H1 (cell line): Measurements from ENCODE around the gene LIN37. TPM values are rescaled to one million over a fixed set of nuclear protein-coding genes. Genes with fewer than 3 reads are reported as not detected.
A peak's percentile ranks its signal among the peaks of the same experiment; 100 is the strongest.

Experiments used
- BACH1 ChIP-seq: IDR thresholded peaks from 2 replicates; pipeline ENCODE4 v1.6.1; 2012; ENCODE audit warnings: low read length, improper control_type of control experiment
- CHD2 ChIP-seq: IDR thresholded peaks from 2 replicates; pipeline ENCODE4 v1.6.1; 2012; ENCODE audit warnings: low read length, improper control_type of control experiment
- CREB1 ChIP-seq: IDR thresholded peaks from 2 replicates; pipeline ENCODE4 v1.6.1; 2012; ENCODE audit warnings: inconsistent platforms
- CTCF ChIP-seq, 3 experiments: IDR thresholded peaks; 1 replicate in 2 of 3; 2 replicates in 1 of 3; pipeline versions ENCODE4 v1.5.1 to v1.6.1; 2011; ENCODE audit warnings: low read length in 3 of 3, mild to moderate bottlenecking in 3 of 3, inconsistent platforms in 2 of 3, low read depth in 1 of 3, moderate library complexity in 1 of 3; ENCODE audit not compliant: insufficient read depth in 1 of 3; ENCODE audit errors: control extremely low read depth in 1 of 3
- KDM4A ChIP-seq: IDR thresholded peaks from one replicate; pipeline ENCODE4 v1.7.1; 2012; ENCODE audit warnings: low read depth, mild to moderate bottlenecking, moderate library complexity, low read length, inconsistent platforms; ENCODE audit not compliant: severe bottlenecking
- MAFK ChIP-seq: IDR thresholded peaks from 2 replicates; pipeline ENCODE4 v1.6.1; 2012; ENCODE audit warnings: low read depth, mild to moderate bottlenecking, improper control_type of control experiment, low read length
- MAX ChIP-seq: IDR thresholded peaks from 2 replicates; pipeline ENCODE4 v1.6.1; 2012; ENCODE audit warnings: inconsistent platforms
- POLR2AphosphoS5 ChIP-seq: IDR thresholded peaks from 2 replicates; pipeline ENCODE4 v1.6.1; 2011; ENCODE audit warnings: low read depth, low read length
- POU5F1 ChIP-seq: IDR thresholded peaks from 2 replicates; pipeline ENCODE4 v1.6.1; 2011; ENCODE audit warnings: low read depth, mild to moderate bottlenecking, low read length, moderate library complexity
- RBBP5 ChIP-seq: IDR thresholded peaks from 2 replicates; pipeline ENCODE4 v1.7.1; 2012; ENCODE audit warnings: low read depth, mild to moderate bottlenecking, inconsistent platforms, low read length, moderate library complexity, borderline replicate concordance
- RFX5 ChIP-seq: IDR thresholded peaks from 2 replicates; pipeline ENCODE4 v1.6.1; 2011; ENCODE audit warnings: low read depth, low read length, improper control_type of control experiment, borderline replicate concordance
- RXRA ChIP-seq: IDR thresholded peaks from 2 replicates; pipeline ENCODE4 v1.6.1; 2011; ENCODE audit warnings: low read depth, mild to moderate bottlenecking, low read length, moderate library complexity; ENCODE audit not compliant: insufficient read depth
- SIN3A ChIP-seq, 2 experiments: IDR thresholded peaks in 1 of 2; conservative IDR thresholded peaks in 1 of 2; 2 replicates each; pipeline ENCODE4 v1.6.1; 2011 to 2012; ENCODE audit warnings: low read length in 2 of 2, improper control_type of control experiment in 1 of 2, low read depth in 1 of 2, mild to moderate bottlenecking in 1 of 2
- SIRT6 ChIP-seq: IDR thresholded peaks from one replicate; pipeline ENCODE4 v1.7.1; 2012; ENCODE audit warnings: low read length, inconsistent platforms
- SRF ChIP-seq: IDR thresholded peaks from 2 replicates; pipeline ENCODE4 v1.6.1; 2011; ENCODE audit warnings: mild to moderate bottlenecking, low read depth, low read length, moderate library complexity
- SUZ12 ChIP-seq: fragments of 200-600 bp; sonication (generic); IDR thresholded peaks from 2 replicates; pipeline ENCODE4 v1.6.1; 2012; ENCODE audit warnings: mild to moderate bottlenecking, inconsistent platforms, low read length, moderate library complexity, mixed read lengths
- TAF1 ChIP-seq: IDR thresholded peaks from 2 replicates; pipeline ENCODE4 v1.6.1; 2011; ENCODE audit warnings: mild to moderate bottlenecking, low read depth, low read length
- TAF7 ChIP-seq: optimal IDR thresholded peaks from 2 replicates; pipeline ENCODE3; 2011; ENCODE audit warnings: low read depth, mild to moderate bottlenecking, inconsistent platforms, low read length, moderate library complexity, borderline replicate concordance
- TBP ChIP-seq: IDR thresholded peaks from 2 replicates; pipeline ENCODE4 v1.6.1; 2011; ENCODE audit warnings: low read depth, low read length, improper control_type of control experiment
- TCF12 ChIP-seq: IDR thresholded peaks from 2 replicates; pipeline ENCODE4 v1.6.1; 2011; ENCODE audit warnings: low read depth, mild to moderate bottlenecking, low read length
- polyA plus RNA-seq, 7 experiments: library from polyadenylated mRNA; depleted of rRNA in 3 of 7; stranded (reverse) in 5 of 7; unstranded in 2 of 7; fragments of >200 nt in 5 of 7; fragments of 200-250 nt in 2 of 7; gene quantifications; 1 replicate in 5 of 7; 2 replicates in 1 of 7; 4 replicates in 1 of 7; pipeline versions ENCODE4 v1.2.1 to v1.2.3, GENCODE V29; 2011 to 2013; ENCODE audit warnings: missing spikeins in 2 of 7, mixed read lengths in 2 of 7
- total RNA-seq: library from RNA; stranded (reverse); fragmentation: NEBNext Ultra II Directional; extraction: Animal tissue kit (Norgen Biotek cat#: 25700); gene quantifications from 2 replicates; pipeline ENCODE4 v1.2.1, GENCODE V29; 2021
- TF ChIP-seq, protein P1 (sequence below): IDR thresholded peaks from 2 replicates; pipeline ENCODE4 v1.6.1; 2012; ENCODE audit warnings: inconsistent platforms

Gene LIN37
- total and polyA plus RNA-seq, 2 of the 8 experiments (the other 6 are each of a cell fraction or from before 2014, with no cell fraction given): 3.8 to 9.8 TPM

DNA sequence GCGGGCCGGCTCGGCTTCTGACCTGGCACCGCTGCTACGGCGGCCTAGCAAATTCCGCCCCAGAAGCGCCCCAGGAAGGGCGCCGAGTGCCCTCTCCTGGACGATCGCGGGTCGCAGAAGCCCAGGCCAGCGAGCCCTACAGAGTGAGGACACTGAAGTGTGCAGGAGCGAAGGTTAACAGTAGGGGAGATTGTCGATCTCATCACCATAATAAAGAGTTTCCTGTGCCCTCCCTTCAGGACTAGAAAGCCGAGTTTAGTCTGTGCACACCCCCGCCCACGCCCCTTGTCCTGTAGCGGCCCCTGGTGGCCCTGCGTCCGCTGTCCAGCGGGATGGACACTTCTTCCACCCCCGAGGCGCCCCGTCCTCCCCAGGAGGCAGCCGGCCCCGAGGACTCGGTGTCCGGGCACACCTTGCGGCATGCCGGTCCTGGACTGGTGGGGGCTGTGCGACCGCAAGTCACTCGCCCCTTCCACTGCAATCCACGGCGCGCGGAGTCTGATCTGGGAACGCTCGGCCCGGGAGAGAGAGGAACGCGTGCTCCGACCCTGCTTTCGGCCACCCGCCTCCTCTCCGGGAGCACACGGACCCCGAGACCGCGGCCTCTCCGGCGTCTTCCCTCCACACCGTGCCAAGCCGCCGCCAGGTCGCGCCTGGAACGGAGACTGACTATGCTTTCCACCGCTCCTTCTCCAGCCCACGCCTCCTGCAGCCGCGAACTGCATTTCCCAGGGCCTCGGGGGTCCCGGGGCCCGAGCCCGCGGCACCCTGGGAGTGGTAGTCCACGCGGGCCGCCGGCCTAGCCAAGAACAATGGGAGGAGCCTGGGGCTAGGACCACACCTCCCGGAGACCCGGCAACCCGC lies 31.3 kb upstream of the LIN37 start (continued):
- TF ChIP-seq POU5F1 (no peak), KDM4A (no peak), MAX (no peak; the same call in 1 of the 2 replicates), POLR2AphosphoS5 (peak; percentile 64), TAF1 (peak; percentile 83), RXRA (0 out of 2 replicates have a peak, but pooled peaks have one; percentile 31), BACH1 (peak; percentile 64; the same call in 1 of the 2 replicates), MAFK (no peak), CTCF (IDR thresholded peaks at IDR 0.05; ENCODE audit: control extremely low read depth in 1 of 3, insufficient read depth in 1 of 3, low read depth in 1 of 3, low read length in 3 of 3) (peak; percentile 58 to 77 (median 67)), CHD2 (peak; percentile 52), SRF (no peak), SIN3A (conservative IDR thresholded peaks at IDR 0.05 in 1 of 2, IDR thresholded peaks at IDR 0.05 in 1 of 2; ENCODE audit: low read depth in 1 of 2, low read length in 2 of 2) (peak; percentile 83 to 87; a peak in 2 of 4 replicates), TBP (peak; percentile 78), SIRT6 (no peak), TCF12 (no peak), TAF7 (peak; percentile 69), RBBP5 (0 out of 2 replicates have a peak, but pooled peaks have one; percentile 9), RFX5 (peak; percentile 17; the same call in 1 of the 2 replicates), SUZ12 (no peak), CREB1 (0 out of 2 replicates have a peak, but pooled peaks have one; percentile 49)
- TF ChIP-seq, protein P1, sequence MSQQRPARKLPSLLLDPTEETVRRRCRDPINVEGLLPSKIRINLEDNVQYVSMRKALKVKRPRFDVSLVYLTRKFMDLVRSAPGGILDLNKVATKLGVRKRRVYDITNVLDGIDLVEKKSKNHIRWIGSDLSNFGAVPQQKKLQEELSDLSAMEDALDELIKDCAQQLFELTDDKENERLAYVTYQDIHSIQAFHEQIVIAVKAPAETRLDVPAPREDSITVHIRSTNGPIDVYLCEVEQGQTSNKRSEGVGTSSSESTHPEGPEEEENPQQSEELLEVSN: peak; percentile 3; the same call in 1 of the 2 replicates
